SK-N-SH (cell line): ENCODE results near the gene PYDC1. TPM values are rescaled to one million over a fixed set of nuclear protein-coding genes. Genes with fewer than 3 reads are reported as not detected.

Experiments
- CTCF ChIA-PET: fragments of 300-600, 350-600 bp; formaldehyde crosslinking; extraction: SDS; loops from one replicate; lab custom pipeline; 2021; lab: Yijun Ruan, JAX
- POLR2A ChIA-PET: fragments of 350-600 bp; sonication (Branson Sonifier 250); formaldehyde crosslinking; extraction: SDS; loops from one replicate; lab custom pipeline; 2020; ENCODE audit warnings: antibody characterized with exemption, inconsistent platforms; lab: Yijun Ruan, JAX
- DNase-seq: peaks from one replicate; pipeline ENCODE4 v3.0.0; 2012
- H2AFZ ChIP-seq: fragments of 200-600 bp; sonication (generic); 2 replicates; pipeline ENCODE4 v1.8.1; 2016; ENCODE audit warnings: antibody characterized with exemption, mild to moderate bottlenecking, low read depth
- H3F3A ChIP-seq: fragments of 200-600 bp; sonication (generic); replicated peaks from 2 replicates; pipeline ENCODE3; 2016; ENCODE audit warnings: antibody characterized with exemption, mild to moderate bottlenecking; ENCODE audit not compliant: insufficient read depth
- H3K27ac ChIP-seq, 2 experiments: fragments of 200-500 bp in 1 of 2; fragments of 200-600 bp in 1 of 2; sonication (Bioruptor generic) in 1 of 2; sonication (generic), shearing (Covaris generic) in 1 of 2; 2 replicates each; pipeline versions ENCODE4 v1.5.1 to v1.6.1; 2014 to 2016; ENCODE audit warnings: low read depth in 2 of 2, inconsistent platforms in 1 of 2, low read length in 1 of 2, mild to moderate bottlenecking in 1 of 2, mixed read lengths in 1 of 2
- H3K27me3 ChIP-seq: fragments of 200-600 bp; sonication (generic), shearing (Covaris generic); 2 replicates; pipeline ENCODE4 v1.6.1; 2016; ENCODE audit warnings: mixed run types; ENCODE audit not compliant: insufficient read depth
- H3K36me3 ChIP-seq, 2 experiments: fragments of 200-500 bp in 1 of 2; fragments of 200-600 bp in 1 of 2; sonication (Bioruptor generic) in 1 of 2; sonication (generic) in 1 of 2; replicated peaks in 1 of 2; 2 replicates each; pipeline versions ENCODE3 to v1.5.1; 2014 to 2016; ENCODE audit warnings: low read length in 1 of 2, mild to moderate bottlenecking in 1 of 2; ENCODE audit not compliant: insufficient read depth in 2 of 2, control insufficient read depth in 1 of 2
- H3K4me1 ChIP-seq, 2 experiments: fragments of 200-500 bp in 1 of 2; fragments of 200-600 bp in 1 of 2; sonication (Bioruptor generic) in 1 of 2; sonication (generic), shearing (Covaris generic) in 1 of 2; 2 replicates each; pipeline versions ENCODE4 v1.5.1 to v1.6.1; 2014 to 2016; ENCODE audit warnings: low read depth in 1 of 2, low read length in 1 of 2, mixed run types in 1 of 2; ENCODE audit not compliant: insufficient read depth in 2 of 2, control insufficient read depth in 1 of 2
- H3K4me2 ChIP-seq: fragments of 200-600 bp; sonication (generic), shearing (Covaris generic); 2 replicates; pipeline ENCODE4 v1.6.1; 2017; ENCODE audit warnings: mixed run types
- H3K4me3 ChIP-seq, 2 experiments: fragments of 200-500 bp in 1 of 2; fragments of 200-600 bp in 1 of 2; sonication (Bioruptor generic) in 1 of 2; sonication (generic), shearing (Covaris generic) in 1 of 2; 2 replicates each; pipeline versions ENCODE4 v1.5.1 to v1.8.1; 2014 to 2016; ENCODE audit warnings: low read depth in 2 of 2, inconsistent platforms in 1 of 2, low read length in 1 of 2, mild to moderate bottlenecking in 1 of 2, mixed read lengths in 1 of 2, moderate library complexity in 1 of 2
- H3K79me2 ChIP-seq: fragments of 200-600 bp; sonication (generic); 2 replicates; pipeline ENCODE4 v1.8.1; 2017; ENCODE audit warnings: mild to moderate bottlenecking; ENCODE audit not compliant: insufficient read depth
- H3K9ac ChIP-seq: fragments of 200-600 bp; sonication (generic); 2 replicates; pipeline ENCODE4 v1.6.1; 2017; ENCODE audit warnings: mixed run types
- H3K9me2 ChIP-seq: fragments of 200-600 bp; sonication (generic); 2 replicates; pipeline ENCODE4 v1.6.1; 2017; ENCODE audit warnings: mixed run types
- H3K9me3 ChIP-seq: fragments of 200-600 bp; sonication (generic); 2 replicates; pipeline ENCODE4 v1.6.1; 2017; ENCODE audit warnings: mixed run types, mild to moderate bottlenecking, moderate library complexity
- H4K20me1 ChIP-seq: fragments of 200-600 bp; sonication (generic); 2 replicates; pipeline ENCODE4 v1.6.1; 2017; ENCODE audit warnings: mild to moderate bottlenecking, mixed run types; ENCODE audit not compliant: insufficient read depth
- EZH2phosphoT487 ChIP-seq: fragments of 200-600 bp; sonication (generic); IDR thresholded peaks from 2 replicates; pipeline ENCODE4 v1.6.1; 2017; ENCODE audit warnings: low read depth, mixed run types, mild to moderate bottlenecking, antibody characterized with exemption, moderate library complexity, borderline replicate concordance
- FOXM1 ChIP-seq: IDR thresholded peaks from 2 replicates; pipeline ENCODE4 v1.4.0; 2012; ENCODE audit warnings: low read depth, mild to moderate bottlenecking
- GATA2 ChIP-seq: sonication (generic); formaldehyde crosslinking; IDR thresholded peaks from 2 replicates; pipeline ENCODE4 v1.5.0; 2020; ENCODE audit warnings: mild to moderate bottlenecking, missing genetic modification reagents
- WGBS: methylation state at CpG from one replicate; pipeline ENCODE4 v1.1.6; 2017; ENCODE audit warnings: low lambda C conversion rate; 5-methylcytosine and 5-hydroxymethylcytosine counted together
- polyA plus RNA-seq, 3 experiments: library from polyadenylated mRNA; depleted of rRNA; stranded (reverse); fragments of >200 nt; gene quantifications; 2 replicates each; pipeline ENCODE4 v1.2.3, GENCODE V29; 2012
- TF ChIP-seq, protein P1 (sequence below): IDR thresholded peaks from 2 replicates; pipeline ENCODE4 v1.6.1; 2012; ENCODE audit warnings: mild to moderate bottlenecking, low read depth, low read length, moderate library complexity
- TF ChIP-seq, protein P2 (sequence below): fragments of 200-600 bp; sonication (generic); IDR thresholded peaks from 2 replicates; pipeline ENCODE4 v1.6.1; 2017; ENCODE audit warnings: antibody characterized with exemption, mild to moderate bottlenecking, moderate library complexity

PYDC1 gene
- polyA plus RNA-seq, 1 of the 3 experiments (the other 2 are of a cell fraction): not detected

DNA sequence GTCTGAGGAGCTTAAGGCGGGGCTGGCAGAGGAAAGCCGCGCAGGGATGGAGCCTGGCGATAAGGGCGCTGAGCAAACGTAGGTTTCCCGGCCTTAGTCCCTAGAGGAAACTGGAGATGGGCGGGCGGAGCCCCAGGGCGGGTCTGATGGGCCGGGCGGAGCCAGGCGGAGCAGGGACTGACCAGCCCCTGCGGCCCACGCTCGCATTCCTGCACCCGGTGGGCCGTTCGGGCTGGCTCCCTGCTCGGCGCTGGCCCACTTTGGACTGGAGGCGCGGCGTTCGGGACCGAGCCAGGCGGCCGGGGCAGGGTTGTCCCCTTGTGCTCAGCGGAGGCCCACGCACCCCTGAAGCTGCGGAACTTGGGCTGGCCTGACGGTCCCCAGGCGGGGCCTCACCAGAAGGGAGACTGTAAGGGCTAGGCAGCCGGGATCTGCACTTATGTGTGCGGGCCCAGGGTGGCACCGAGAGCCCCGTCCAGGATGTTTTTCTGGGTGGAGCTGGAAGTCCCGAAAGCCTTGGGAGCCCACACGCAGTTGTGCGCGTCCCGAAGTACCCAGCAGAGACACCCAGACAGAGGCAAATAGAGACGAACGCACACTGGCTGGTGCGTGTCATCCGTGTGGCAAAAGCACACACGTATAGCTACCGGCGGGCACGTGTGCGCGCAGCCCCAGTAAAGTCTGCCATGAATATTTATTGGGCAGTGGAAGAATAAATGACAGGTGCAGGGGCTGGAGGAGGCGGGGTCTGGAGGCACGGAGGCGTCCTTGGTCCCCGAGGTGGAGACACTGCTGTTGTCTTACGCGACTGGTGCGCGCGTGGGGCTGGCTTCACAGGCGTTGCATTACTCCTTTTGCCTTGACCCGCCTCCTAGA is 1.4 kb downstream of the PYDC1 start:
- H2AFZ ChIP-seq: peak overlapping the region; percentile 72; the same call in 1 of the 2 replicates
- DNase-seq: peak; percentile 73
- H3K9me3 ChIP-seq: no peaks in the 10 kb centered on the region
- no peak overlapping the region for H3K27ac ChIP-seq
- ChIA-PET POLR2A (interaction anchor here (1.4 kb wide), 1 partner anchor 36 kb away, joined by 5 read pairs; the partner anchor contains the start of gene FUS), CTCF (no interaction called here)
- TF ChIP-seq FOXM1 (no peak), GATA2 (no peak)
- TF ChIP-seq, protein P1, sequence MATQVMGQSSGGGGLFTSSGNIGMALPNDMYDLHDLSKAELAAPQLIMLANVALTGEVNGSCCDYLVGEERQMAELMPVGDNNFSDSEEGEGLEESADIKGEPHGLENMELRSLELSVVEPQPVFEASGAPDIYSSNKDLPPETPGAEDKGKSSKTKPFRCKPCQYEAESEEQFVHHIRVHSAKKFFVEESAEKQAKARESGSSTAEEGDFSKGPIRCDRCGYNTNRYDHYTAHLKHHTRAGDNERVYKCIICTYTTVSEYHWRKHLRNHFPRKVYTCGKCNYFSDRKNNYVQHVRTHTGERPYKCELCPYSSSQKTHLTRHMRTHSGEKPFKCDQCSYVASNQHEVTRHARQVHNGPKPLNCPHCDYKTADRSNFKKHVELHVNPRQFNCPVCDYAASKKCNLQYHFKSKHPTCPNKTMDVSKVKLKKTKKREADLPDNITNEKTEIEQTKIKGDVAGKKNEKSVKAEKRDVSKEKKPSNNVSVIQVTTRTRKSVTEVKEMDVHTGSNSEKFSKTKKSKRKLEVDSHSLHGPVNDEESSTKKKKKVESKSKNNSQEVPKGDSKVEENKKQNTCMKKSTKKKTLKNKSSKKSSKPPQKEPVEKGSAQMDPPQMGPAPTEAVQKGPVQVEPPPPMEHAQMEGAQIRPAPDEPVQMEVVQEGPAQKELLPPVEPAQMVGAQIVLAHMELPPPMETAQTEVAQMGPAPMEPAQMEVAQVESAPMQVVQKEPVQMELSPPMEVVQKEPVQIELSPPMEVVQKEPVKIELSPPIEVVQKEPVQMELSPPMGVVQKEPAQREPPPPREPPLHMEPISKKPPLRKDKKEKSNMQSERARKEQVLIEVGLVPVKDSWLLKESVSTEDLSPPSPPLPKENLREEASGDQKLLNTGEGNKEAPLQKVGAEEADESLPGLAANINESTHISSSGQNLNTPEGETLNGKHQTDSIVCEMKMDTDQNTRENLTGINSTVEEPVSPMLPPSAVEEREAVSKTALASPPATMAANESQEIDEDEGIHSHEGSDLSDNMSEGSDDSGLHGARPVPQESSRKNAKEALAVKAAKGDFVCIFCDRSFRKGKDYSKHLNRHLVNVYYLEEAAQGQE: no peak
- TF ChIP-seq, protein P2, sequence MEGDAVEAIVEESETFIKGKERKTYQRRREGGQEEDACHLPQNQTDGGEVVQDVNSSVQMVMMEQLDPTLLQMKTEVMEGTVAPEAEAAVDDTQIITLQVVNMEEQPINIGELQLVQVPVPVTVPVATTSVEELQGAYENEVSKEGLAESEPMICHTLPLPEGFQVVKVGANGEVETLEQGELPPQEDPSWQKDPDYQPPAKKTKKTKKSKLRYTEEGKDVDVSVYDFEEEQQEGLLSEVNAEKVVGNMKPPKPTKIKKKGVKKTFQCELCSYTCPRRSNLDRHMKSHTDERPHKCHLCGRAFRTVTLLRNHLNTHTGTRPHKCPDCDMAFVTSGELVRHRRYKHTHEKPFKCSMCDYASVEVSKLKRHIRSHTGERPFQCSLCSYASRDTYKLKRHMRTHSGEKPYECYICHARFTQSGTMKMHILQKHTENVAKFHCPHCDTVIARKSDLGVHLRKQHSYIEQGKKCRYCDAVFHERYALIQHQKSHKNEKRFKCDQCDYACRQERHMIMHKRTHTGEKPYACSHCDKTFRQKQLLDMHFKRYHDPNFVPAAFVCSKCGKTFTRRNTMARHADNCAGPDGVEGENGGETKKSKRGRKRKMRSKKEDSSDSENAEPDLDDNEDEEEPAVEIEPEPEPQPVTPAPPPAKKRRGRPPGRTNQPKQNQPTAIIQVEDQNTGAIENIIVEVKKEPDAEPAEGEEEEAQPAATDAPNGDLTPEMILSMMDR: no peak
- H3K36me3 ChIP-seq: no peaks in the 10 kb centered on the region
- peak overlapping the region; percentile 79 for H3K4me2 ChIP-seq
- no peak overlapping the region for H3K9ac ChIP-seq
- H3K79me2 ChIP-seq: no peaks in the 10 kb centered on the region
- H4K20me1 ChIP-seq: no peaks in the 10 kb centered on the region
- no peaks in the 10 kb centered on the region for H3F3A ChIP-seq
- no peaks in the 10 kb centered on the region for H3K9me2 ChIP-seq
- 1% methylated on average over 20 of the region's 63 CpGs for WGBS
- H3K27me3 ChIP-seq: peaks cover 69% of the 10 kb centered on the region
- peak overlapping the region; percentile 7 to 51; a peak in 3 of 4 replicates for H3K4me3 ChIP-seq
- H3K4me1 ChIP-seq: no peaks in the 10 kb centered on the region; a peak in 1 of 4 replicates

- Histone ChIP-seq H3K27me3 (peaks cover 70% of the 10 kb centered on the region), H3K9me2 (no peaks in the 10 kb centered on the region), H3K4me2 (peak overlapping the region; percentile 79), H3K4me3 (peak overlapping the region; percentile 7 to 51; a peak in 3 of 4 replicates), H4K20me1 (no peaks in the 10 kb centered on the region), H2AFZ (peak overlapping the region; percentile 72; the same call in 1 of the 2 replicates), H3K27ac (no peak overlapping the region), H3K36me3 (no peaks in the 10 kb centered on the region), H3K79me2 (no peaks in the 10 kb centered on the region), H3K9ac (no peak overlapping the region), H3F3A (no peaks in the 10 kb centered on the region), H3K4me1 (no peaks in the 10 kb centered on the region; a peak in 1 of 4 replicates), H3K9me3 (no peaks in the 10 kb centered on the region)
- no peak for TF ChIP-seq EZH2phosphoT487
- ChIA-PET POLR2A (interaction anchor here (1.4 kb wide), 1 partner anchor 35 kb away, joined by 5 read pairs; the partner anchor contains the start of gene FUS), CTCF (no interaction called here)
- DNase-seq: peak; percentile 66
- WGBS: 2% methylated on average over 9 of the region's 58 CpGs
Measured at GRCh38 chr16:31214708-31215286, 2.1 kb downstream of the PYDC1 start.
